ENCODE results near the gene PPOX.
A peak's percentile ranks its signal among the peaks of the same experiment; 100 is the strongest.

DNA sequence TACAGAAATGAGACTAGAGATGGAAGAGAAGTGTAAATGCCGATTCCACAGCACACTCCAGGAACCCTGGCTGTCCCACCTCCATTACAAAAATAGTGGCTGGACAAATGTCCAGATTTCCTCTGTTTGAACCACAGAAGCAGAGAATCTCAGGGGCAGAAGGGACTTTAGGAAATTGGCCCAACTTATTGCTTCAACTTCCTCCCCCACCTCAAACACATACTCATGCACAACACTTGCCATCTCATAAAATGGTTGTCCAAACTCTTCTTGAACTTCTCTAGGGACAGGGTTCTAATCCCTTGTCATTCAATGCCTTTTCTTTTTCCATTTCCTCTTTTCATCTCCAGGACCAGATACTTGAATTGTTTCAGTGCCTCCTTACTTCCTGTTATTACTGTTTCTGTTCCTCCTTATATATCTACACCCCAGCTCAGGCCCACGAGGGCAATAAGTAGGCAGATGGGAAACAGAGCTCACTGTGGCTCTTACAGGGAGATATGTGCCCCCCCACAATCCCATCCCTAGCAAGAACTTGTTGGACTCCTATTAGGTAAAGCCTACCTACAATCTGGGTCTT lies 19.6 kb downstream of the PPOX start:
- TF ChIP-seq, protein P1, sequence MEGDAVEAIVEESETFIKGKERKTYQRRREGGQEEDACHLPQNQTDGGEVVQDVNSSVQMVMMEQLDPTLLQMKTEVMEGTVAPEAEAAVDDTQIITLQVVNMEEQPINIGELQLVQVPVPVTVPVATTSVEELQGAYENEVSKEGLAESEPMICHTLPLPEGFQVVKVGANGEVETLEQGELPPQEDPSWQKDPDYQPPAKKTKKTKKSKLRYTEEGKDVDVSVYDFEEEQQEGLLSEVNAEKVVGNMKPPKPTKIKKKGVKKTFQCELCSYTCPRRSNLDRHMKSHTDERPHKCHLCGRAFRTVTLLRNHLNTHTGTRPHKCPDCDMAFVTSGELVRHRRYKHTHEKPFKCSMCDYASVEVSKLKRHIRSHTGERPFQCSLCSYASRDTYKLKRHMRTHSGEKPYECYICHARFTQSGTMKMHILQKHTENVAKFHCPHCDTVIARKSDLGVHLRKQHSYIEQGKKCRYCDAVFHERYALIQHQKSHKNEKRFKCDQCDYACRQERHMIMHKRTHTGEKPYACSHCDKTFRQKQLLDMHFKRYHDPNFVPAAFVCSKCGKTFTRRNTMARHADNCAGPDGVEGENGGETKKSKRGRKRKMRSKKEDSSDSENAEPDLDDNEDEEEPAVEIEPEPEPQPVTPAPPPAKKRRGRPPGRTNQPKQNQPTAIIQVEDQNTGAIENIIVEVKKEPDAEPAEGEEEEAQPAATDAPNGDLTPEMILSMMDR (IDR thresholded peaks at IDR 0.05; ENCODE audit: insufficient read depth, low read length) = no peak
- peak; percentile 26; the same call in 1 of the 2 replicates for TF ChIP-seq POLR2AphosphoS5 (IDR thresholded peaks at IDR 0.05; ENCODE audit: low read depth)
- TF ChIP-seq, protein P2, sequence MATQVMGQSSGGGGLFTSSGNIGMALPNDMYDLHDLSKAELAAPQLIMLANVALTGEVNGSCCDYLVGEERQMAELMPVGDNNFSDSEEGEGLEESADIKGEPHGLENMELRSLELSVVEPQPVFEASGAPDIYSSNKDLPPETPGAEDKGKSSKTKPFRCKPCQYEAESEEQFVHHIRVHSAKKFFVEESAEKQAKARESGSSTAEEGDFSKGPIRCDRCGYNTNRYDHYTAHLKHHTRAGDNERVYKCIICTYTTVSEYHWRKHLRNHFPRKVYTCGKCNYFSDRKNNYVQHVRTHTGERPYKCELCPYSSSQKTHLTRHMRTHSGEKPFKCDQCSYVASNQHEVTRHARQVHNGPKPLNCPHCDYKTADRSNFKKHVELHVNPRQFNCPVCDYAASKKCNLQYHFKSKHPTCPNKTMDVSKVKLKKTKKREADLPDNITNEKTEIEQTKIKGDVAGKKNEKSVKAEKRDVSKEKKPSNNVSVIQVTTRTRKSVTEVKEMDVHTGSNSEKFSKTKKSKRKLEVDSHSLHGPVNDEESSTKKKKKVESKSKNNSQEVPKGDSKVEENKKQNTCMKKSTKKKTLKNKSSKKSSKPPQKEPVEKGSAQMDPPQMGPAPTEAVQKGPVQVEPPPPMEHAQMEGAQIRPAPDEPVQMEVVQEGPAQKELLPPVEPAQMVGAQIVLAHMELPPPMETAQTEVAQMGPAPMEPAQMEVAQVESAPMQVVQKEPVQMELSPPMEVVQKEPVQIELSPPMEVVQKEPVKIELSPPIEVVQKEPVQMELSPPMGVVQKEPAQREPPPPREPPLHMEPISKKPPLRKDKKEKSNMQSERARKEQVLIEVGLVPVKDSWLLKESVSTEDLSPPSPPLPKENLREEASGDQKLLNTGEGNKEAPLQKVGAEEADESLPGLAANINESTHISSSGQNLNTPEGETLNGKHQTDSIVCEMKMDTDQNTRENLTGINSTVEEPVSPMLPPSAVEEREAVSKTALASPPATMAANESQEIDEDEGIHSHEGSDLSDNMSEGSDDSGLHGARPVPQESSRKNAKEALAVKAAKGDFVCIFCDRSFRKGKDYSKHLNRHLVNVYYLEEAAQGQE (IDR thresholded peaks at IDR 0.05; ENCODE audit: insufficient replicate concordance, low read depth) = no peak
- TF ChIP-seq GABPA (IDR thresholded peaks at IDR 0.05; ENCODE audit: low read depth) = no peak
